Gastroesophageal sphincter (tissue), 4 donors: ENCODE measurements around the gene TUBGCP3. TPM values are rescaled to one million over a fixed set of nuclear protein-coding genes. Genes with fewer than 3 reads are reported as not detected.

Source experiments
- ATAC-seq: fragments of 150-250 bp; one replicate; pipeline ENCODE4 v1.9.1; 2016; ENCODE audit warnings: mild to moderate bottlenecking, moderate library complexity
- H3K27ac ChIP-seq, 4 donors: fragments of 200-600 bp; sonication (generic) in 3 of 4; 1 replicate in 3 of 4; 2 replicates in 1 of 4; pipeline ENCODE4 v1.5.1; 2016 to 2019
- H3K27me3 ChIP-seq: fragments of 200-600 bp; sonication (generic); one replicate; pipeline ENCODE4 v1.5.1; 2019
- H3K36me3 ChIP-seq, 2 donors: fragments of 200-600 bp; sonication (generic); one replicate each; pipeline ENCODE4 v1.5.1; 2019; ENCODE audit warnings: control low read depth in 1 of 2
- H3K4me1 ChIP-seq, 3 donors: fragments of 200-600 bp; sonication (generic); 1 replicate in 2 of 3; 2 replicates in 1 of 3; pipeline ENCODE4 v1.5.1; 2016 to 2019; ENCODE audit warnings: control low read depth in 2 of 3
- H3K4me3 ChIP-seq, 2 donors: fragments of 200-600 bp; sonication (generic); one replicate each; pipeline ENCODE4 v1.5.1; 2019; ENCODE audit warnings: mild to moderate bottlenecking in 1 of 2, moderate library complexity in 1 of 2
- H3K9me3 ChIP-seq, 3 donors: fragments of 200-600 bp; sonication (generic); one replicate each; pipeline ENCODE4 v1.5.1; 2017 to 2019; ENCODE audit warnings: control low read depth in 2 of 3
- EP300 ChIP-seq: sonication (generic); formaldehyde crosslinking; IDR thresholded peaks from one replicate; pipeline ENCODE4 v1.6.1; 2017; ENCODE audit warnings: antibody characterized with exemption, mild to moderate bottlenecking
- POLR2A ChIP-seq, 2 donors: fragments of 450-650 bp; IDR thresholded peaks; one replicate each; pipeline ENCODE4 v1.6.1; 2017; ENCODE audit warnings: antibody characterized with exemption in 2 of 2, mild to moderate bottlenecking in 2 of 2, moderate library complexity in 1 of 2
- POLR2AphosphoS5 ChIP-seq: sonication (generic); formaldehyde crosslinking; IDR thresholded peaks from one replicate; pipeline ENCODE4 v1.6.1; 2017; ENCODE audit warnings: antibody characterized with exemption
- WGBS, 2 donors: methylation state at CpG; one replicate each; pipeline ENCODE4 v1.1.5; 2018; ENCODE audit warnings: low coverage in 1 of 2; 5-methylcytosine and 5-hydroxymethylcytosine counted together
- total RNA-seq, 4 donors: library from RNA; depleted of rRNA; stranded (reverse); fragments of >200 nt; gene quantifications; one replicate each; pipeline ENCODE4 v1.1.0, GENCODE V29; 2016
- TF ChIP-seq, protein P1 (sequence below), 4 experiments: fragments of 200-600 bp in 2 of 4; fragments of 450-650 bp in 2 of 4; sonication (generic) in 1 of 4; IDR thresholded peaks; one replicate each; pipeline ENCODE4 v1.5.1; 2017 to 2019; ENCODE audit warnings: antibody characterized with exemption in 4 of 4, mild to moderate bottlenecking in 2 of 4, moderate library complexity in 2 of 4

The TUBGCP3 gene
- total RNA-seq, 4 donors from 2014 or later = 25.6 to 37.8 (median 28.9) TPM

DNA sequence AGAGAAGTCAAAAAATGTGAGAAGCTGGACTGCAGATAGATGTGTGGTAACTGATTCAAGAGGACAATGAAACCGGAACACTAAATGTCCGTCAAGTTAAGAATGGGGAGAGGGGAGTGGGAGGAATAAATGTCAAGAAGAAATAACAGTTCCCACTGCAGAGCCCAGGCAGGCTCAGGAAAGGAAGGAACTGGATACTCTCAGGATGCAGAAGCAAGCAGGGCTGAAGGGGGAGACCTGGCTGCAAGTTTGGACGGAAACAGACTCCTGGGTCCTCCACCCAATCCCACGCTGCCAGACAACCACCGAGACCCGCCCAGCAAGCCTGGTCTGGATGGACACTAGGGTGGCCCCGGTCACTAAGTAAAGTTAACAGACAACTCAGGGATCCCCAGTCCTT is 18.1 kb downstream of the TUBGCP3 start:
- Histone ChIP-seq H3K9me3 (no peaks in the 10 kb centered on the region), H3K27ac (no peak overlapping the region), H3K4me1 (peaks cover 2 to 52% (median 23%) of the 10 kb centered on the region in 3 donors), H3K4me3 (no peak overlapping the region), H3K27me3 (no peaks in the 10 kb centered on the region), H3K36me3 (peaks cover 0 to 29% of the 10 kb centered on the region in 2 donors)
- no peak for TF ChIP-seq POLR2A (IDR thresholded peaks at IDR 0.05)
- ATAC-seq = no peak
- 87% methylated on average over 4 of the region's 7 CpGs; no CpG with 5 or more reads in 1 of the 2 donors for WGBS, 2 donors

DNA sequence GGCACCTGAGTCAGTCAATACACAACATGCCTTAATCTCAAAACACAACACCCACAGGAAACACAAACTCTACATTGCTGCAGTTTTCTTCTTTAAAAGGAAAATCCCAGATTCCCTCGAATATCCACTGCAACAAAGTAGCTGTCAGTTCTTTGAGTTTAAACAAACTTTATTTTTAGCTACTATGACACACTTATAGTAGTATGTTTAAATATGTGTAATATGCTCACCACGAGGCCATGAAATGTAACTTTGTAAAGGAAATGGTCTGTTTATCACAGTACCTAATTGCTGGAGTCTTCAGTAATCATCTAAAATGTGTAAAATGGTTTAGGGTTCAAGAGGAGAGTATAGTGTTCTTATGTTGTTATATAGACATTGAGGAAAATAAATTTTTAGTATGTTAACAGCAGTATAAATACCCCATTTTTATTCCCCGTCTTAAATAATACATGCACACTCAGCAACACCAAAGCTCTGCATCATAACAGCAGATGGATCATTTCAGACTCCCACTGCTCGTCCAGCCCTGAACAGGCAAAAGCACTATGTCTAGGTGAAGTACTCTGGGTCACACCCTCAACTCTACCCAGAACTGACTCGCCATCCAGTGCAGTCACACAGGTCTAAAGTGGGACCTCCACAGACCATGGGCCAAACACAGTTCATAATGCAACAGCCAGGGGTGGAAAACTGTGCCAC is 20.6 kb downstream of the TUBGCP3 start:
- Histone ChIP-seq H3K27me3 (no peaks in the 10 kb centered on the region), H3K9me3 (no peaks in the 10 kb centered on the region), H3K27ac (no peak overlapping the region), H3K4me1 (peaks cover 0 to 31% (median 6%) of the 10 kb centered on the region in 3 donors), H3K4me3 (no peak overlapping the region), H3K36me3 (peaks cover 0 to 54% of the 10 kb centered on the region in 2 donors)
- TF ChIP-seq, protein P1, sequence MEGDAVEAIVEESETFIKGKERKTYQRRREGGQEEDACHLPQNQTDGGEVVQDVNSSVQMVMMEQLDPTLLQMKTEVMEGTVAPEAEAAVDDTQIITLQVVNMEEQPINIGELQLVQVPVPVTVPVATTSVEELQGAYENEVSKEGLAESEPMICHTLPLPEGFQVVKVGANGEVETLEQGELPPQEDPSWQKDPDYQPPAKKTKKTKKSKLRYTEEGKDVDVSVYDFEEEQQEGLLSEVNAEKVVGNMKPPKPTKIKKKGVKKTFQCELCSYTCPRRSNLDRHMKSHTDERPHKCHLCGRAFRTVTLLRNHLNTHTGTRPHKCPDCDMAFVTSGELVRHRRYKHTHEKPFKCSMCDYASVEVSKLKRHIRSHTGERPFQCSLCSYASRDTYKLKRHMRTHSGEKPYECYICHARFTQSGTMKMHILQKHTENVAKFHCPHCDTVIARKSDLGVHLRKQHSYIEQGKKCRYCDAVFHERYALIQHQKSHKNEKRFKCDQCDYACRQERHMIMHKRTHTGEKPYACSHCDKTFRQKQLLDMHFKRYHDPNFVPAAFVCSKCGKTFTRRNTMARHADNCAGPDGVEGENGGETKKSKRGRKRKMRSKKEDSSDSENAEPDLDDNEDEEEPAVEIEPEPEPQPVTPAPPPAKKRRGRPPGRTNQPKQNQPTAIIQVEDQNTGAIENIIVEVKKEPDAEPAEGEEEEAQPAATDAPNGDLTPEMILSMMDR (IDR thresholded peaks at IDR 0.05) = no peak
- no peak for TF ChIP-seq POLR2A (IDR thresholded peaks at IDR 0.05)
- no peak for TF ChIP-seq POLR2AphosphoS5
- no peak for TF ChIP-seq EP300
- WGBS, 2 donors = 29 to 36% methylated on average over 3 to 5 of the region's 5 CpGs
- ATAC-seq = no peak

DNA sequence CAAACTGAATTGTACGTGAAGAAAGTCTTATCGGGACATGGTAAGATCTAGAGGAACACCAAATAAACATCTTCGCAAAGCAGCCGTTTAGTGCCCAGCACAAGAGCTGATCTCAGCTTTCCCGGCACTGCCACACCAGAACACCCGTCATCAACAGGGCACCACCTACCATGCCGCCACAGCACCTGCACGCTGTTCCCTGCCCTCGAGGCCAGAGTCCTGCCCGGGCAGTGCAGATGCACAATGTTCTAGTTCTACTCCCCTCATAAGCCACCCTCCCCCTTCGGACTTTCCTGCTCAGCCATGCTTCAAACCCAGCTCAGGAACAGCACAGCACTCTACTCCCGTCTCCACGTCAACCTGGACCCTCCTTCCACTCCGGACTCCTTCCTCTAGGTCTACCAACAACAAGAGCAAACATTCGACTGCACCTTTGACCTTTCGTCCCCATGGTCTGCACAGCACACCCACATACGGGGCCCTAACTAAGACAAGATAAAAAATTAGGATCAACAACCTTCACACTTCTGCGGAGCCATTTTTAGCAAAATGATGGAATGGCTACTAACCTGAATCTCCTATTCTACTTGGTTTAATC is 25.1 kb downstream of the TUBGCP3 start:
- no peak for TF ChIP-seq EP300
- TF ChIP-seq, protein P1 (IDR thresholded peaks at IDR 0.05) = no peak
- no peak for TF ChIP-seq POLR2A (IDR thresholded peaks at IDR 0.05)
- no peak for TF ChIP-seq POLR2AphosphoS5
- Histone ChIP-seq H3K27ac (no peak overlapping the region), H3K27me3 (no peaks in the 10 kb centered on the region), H3K9me3 (no peaks in the 10 kb centered on the region), H3K4me3 (no peak overlapping the region), H3K36me3 (peaks cover 0 to 69% of the 10 kb centered on the region in 2 donors), H3K4me1 (peaks cover 0 to 21% (median 6%) of the 10 kb centered on the region in 3 donors)
- ATAC-seq = no peak
- WGBS, 2 donors = 90 to 95% methylated on average over 8 to 16 of the region's 18 CpGs

DNA sequence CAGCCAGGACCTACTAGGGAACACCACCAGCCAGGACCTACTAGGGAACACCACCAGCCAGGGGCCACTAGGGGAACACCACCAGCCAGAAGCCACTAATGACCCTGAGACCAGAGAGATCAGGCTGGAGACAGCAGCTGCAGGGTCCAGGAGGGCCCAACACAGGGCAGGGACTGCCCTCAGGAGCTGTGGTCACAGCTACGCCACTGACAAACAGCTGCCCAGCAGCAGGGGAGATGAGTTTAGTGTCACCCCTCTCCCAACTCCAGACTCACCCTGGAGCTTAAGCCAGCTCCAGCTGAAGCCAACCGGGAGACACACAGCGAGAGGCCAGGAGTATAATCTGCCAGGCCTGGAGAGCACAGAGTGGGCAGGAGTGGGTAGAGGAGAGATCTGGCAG is 25.7 kb downstream of the TUBGCP3 start:
- H3K9me3 ChIP-seq = no peaks in the 10 kb centered on the region
- TF ChIP-seq POLR2AphosphoS5 (no peak), POLR2A (IDR thresholded peaks at IDR 0.05) (no peak), EP300 (no peak)
- TF ChIP-seq, protein P1 (IDR thresholded peaks at IDR 0.05) = no peak
- ATAC-seq = no peak
- H3K27me3 ChIP-seq = no peaks in the 10 kb centered on the region
- no peak overlapping the region for H3K4me3 ChIP-seq
- WGBS, 2 donors = 100% methylated on average over 2 of the region's 3 CpGs; no CpG with 5 or more reads in 1 of the 2 donors
- no peak overlapping the region for H3K27ac ChIP-seq
- H3K36me3 ChIP-seq = peaks cover 0 to 69% of the 10 kb centered on the region in 2 donors
- peaks cover 0 to 15% (median 6%) of the 10 kb centered on the region in 3 donors for H3K4me1 ChIP-seq

DNA sequence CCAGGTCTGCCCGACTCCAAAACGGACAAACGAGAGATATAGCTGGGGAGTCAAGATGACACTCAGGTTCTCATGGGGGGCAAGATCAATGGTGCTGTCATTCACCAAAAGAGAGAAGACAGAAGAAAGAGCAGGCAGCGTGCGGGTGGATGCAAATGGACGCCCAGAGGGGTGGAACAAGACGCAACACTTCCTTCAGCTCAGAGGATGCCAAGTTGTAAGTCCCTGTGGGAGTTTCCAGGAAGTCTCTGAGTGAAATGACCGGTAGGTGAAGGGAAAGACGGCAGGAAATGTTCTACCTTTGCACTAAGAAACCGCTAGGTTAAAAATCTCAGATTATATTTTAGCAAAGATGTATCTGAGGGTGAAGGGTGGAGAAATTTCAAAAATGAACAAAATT is 26.5 kb downstream of the TUBGCP3 start:
- Histone ChIP-seq H3K4me3 (no peak overlapping the region), H3K4me1 (peaks cover 0 to 10% (median 0%) of the 10 kb centered on the region in 3 donors), H3K36me3 (peaks cover 0 to 77% of the 10 kb centered on the region in 2 donors), H3K9me3 (no peaks in the 10 kb centered on the region), H3K27ac (no peak overlapping the region), H3K27me3 (no peaks in the 10 kb centered on the region)
- TF ChIP-seq, protein P1 (IDR thresholded peaks at IDR 0.05) = no peak
- TF ChIP-seq EP300 (no peak), POLR2AphosphoS5 (no peak), POLR2A (IDR thresholded peaks at IDR 0.05) (no peak)
- ATAC-seq = no peak
- 78 to 83% methylated on average over 3 to 10 of the region's 10 CpGs for WGBS, 2 donors
